Stomach (tissue), 9 donors: ENCODE results near the gene BPIFB3. TPM values are rescaled to one million over a fixed set of nuclear protein-coding genes. Genes with fewer than 3 reads are reported as not detected.

Experiments
- DNase-seq, 2 donors: peaks; one replicate each; pipeline versions ENCODE4 v3.0.0 to v3.0.0-alpha.2; 2013 to 2019
- H3K27ac ChIP-seq, 5 donors: fragments of 200-600 bp in 4 of 5; sonication (generic) in 4 of 5; one replicate each; pipeline ENCODE4 v1.5.1; 2013 to 2019; ENCODE audit warnings: mild to moderate bottlenecking in 1 of 5, moderate library complexity in 1 of 5
- H3K27me3 ChIP-seq, 3 donors: fragments of 200-600 bp; sonication (generic); one replicate each; pipeline ENCODE4 v1.5.1; 2017 to 2019; ENCODE audit warnings: mixed run types in 1 of 3
- H3K36me3 ChIP-seq, 4 donors: fragments of 200-600 bp; sonication (generic); 1 replicate in 3 of 4; 2 replicates in 1 of 4; pipeline ENCODE4 v1.5.1; 2016 to 2019
- H3K4me1 ChIP-seq, 4 donors: fragments of 200-600 bp; sonication (generic); one replicate each; pipeline ENCODE4 v1.5.1; 2016 to 2019
- H3K4me3 ChIP-seq, 4 donors: fragments of 200-600 bp; sonication (generic) in 3 of 4; one replicate each; pipeline ENCODE4 v1.5.1; 2016 to 2019; ENCODE audit warnings: mild to moderate bottlenecking in 1 of 4
- H3K9me3 ChIP-seq, 4 donors: fragments of 200-600 bp; sonication (generic); one replicate each; pipeline ENCODE4 v1.5.1; 2016 to 2019
- CTCF ChIP-seq, 7 experiments: fragments of 450-650 bp in 4 of 7; fragments of 200-600 bp in 3 of 7; sonication (generic) in 3 of 7; IDR thresholded peaks; one replicate each; pipeline ENCODE4 v1.5.1; 2016 to 2019; ENCODE audit warnings: antibody characterized with exemption in 7 of 7, control low read depth in 2 of 7, mild to moderate bottlenecking in 1 of 7
- EP300 ChIP-seq: sonication (generic); formaldehyde crosslinking; IDR thresholded peaks from one replicate; pipeline ENCODE4 v1.6.1; 2017; ENCODE audit warnings: antibody characterized with exemption
- POLR2A ChIP-seq, 4 donors: fragments of 450-650 bp; IDR thresholded peaks; one replicate each; pipeline ENCODE4 v1.6.1; 2016; ENCODE audit warnings: antibody characterized with exemption in 4 of 4, control low read depth in 2 of 4, mild to moderate bottlenecking in 1 of 4, moderate library complexity in 1 of 4
- POLR2AphosphoS5 ChIP-seq, 3 donors: sonication (generic); formaldehyde crosslinking; IDR thresholded peaks; one replicate each; pipeline ENCODE4 v1.6.1; 2016; ENCODE audit warnings: antibody characterized with exemption in 3 of 3
- WGBS, 5 donors: extraction: QIAGEN DNeasy Blood & Tissue Kit in 3 of 5; methylation state at CpG; one replicate each; pipeline versions ENCODE4 v1.1.5 to v1.1.7; 2013 to 2018; 5-methylcytosine and 5-hydroxymethylcytosine counted together
- intact Hi-C: fragments of 100-400 bp; cut with DNase I; formaldehyde crosslinking; loops from one replicate; pipeline ENCODE4 v1.15.1; 2023; ENCODE audit warnings: low total_unique reads
- polyA plus RNA-seq, 3 donors: library from polyadenylated mRNA; stranded (reverse); fragments of 200-250 nt; gene quantifications; one replicate each; pipeline ENCODE4 v1.2.3, GENCODE V29; 2013
- total RNA-seq, 5 donors: library from RNA; depleted of rRNA; stranded (reverse); fragments of >200 nt; gene quantifications; one replicate each; pipeline versions ENCODE4 v1.1.0 to v1.2.3, GENCODE V29; 2014 to 2016
- donor health status: healthy with polysubstance abuse.
- donor health status: Bipolar disorder and iron deficiency.
- donor health status: healthy.

Gene BPIFB3
- total and polyA plus RNA-seq, 8 donors, result not detected

GRCh38 chr20:33081411-33082154 lies 27.9 kb downstream of the BPIFB3 start:
- Histone ChIP-seq H3K4me3 (no peak overlapping the region), H3K27me3 (peaks cover 0 to 21% (median 0%) of the 10 kb centered on the region in 3 donors), H3K36me3 (no peaks in the 10 kb centered on the region), H3K4me1 (no peaks in the 10 kb centered on the region), H3K27ac (no peak overlapping the region), H3K9me3 (no peaks in the 10 kb centered on the region)
- WGBS, 5 donors, result 70 to 84% (median 78%) methylated on average over 7 of the region's 7 CpGs
- no peak for TF ChIP-seq POLR2A (IDR thresholded peaks at IDR 0.05)
- no peak for TF ChIP-seq CTCF (IDR thresholded peaks at IDR 0.05)
- no peak for TF ChIP-seq EP300
- TF ChIP-seq POLR2AphosphoS5 (IDR thresholded peaks at IDR 0.05), result no peak
- DNase-seq, result no peak
- intact Hi-C loops, result no loop called here

- no peaks in the 10 kb centered on the region for H3K4me1 ChIP-seq
- intact Hi-C loops, result no loop called here
- no peaks in the 10 kb centered on the region for H3K9me3 ChIP-seq
- TF ChIP-seq EP300, result no peak
- TF ChIP-seq POLR2A (IDR thresholded peaks at IDR 0.05), result no peak
- no peak for TF ChIP-seq CTCF (IDR thresholded peaks at IDR 0.05)
- TF ChIP-seq POLR2AphosphoS5 (IDR thresholded peaks at IDR 0.05), result no peak
- H3K27ac ChIP-seq, result no peak overlapping the region
- H3K27me3 ChIP-seq, result peaks cover 0 to 15% (median 0%) of the 10 kb centered on the region in 3 donors
- no peaks in the 10 kb centered on the region for H3K36me3 ChIP-seq
- H3K4me3 ChIP-seq, result no peak overlapping the region
- WGBS, 5 donors, result 50 to 76% (median 63%) methylated on average over 6 of the region's 6 CpGs
- DNase-seq, result no peak
These were observed 28.8 kb downstream of the BPIFB3 start for GRCh38 chr20:33082546-33082945.

- intact Hi-C loops, result no loop called here
- Histone ChIP-seq H3K27ac (no peak overlapping the region), H3K27me3 (peaks cover 0 to 15% (median 0%) of the 10 kb centered on the region in 3 donors), H3K9me3 (no peaks in the 10 kb centered on the region), H3K4me1 (no peaks in the 10 kb centered on the region), H3K36me3 (no peaks in the 10 kb centered on the region), H3K4me3 (no peak overlapping the region)
- WGBS, 5 donors, result 88 to 97% (median 93%) methylated on average over 14 to 20 of the region's 20 CpGs
- no peak for DNase-seq
- TF ChIP-seq POLR2AphosphoS5 (IDR thresholded peaks at IDR 0.05) (no peak), CTCF (IDR thresholded peaks at IDR 0.05) (no peak), POLR2A (IDR thresholded peaks at IDR 0.05) (no peak), EP300 (no peak)
These were observed 30.0 kb downstream of the BPIFB3 start for GRCh38 chr20:33083544-33084340.

GRCh38 chr20:33084722-33085121 lies 31.0 kb downstream of the BPIFB3 start:
- H3K4me3 ChIP-seq, result no peak overlapping the region
- 61 to 94% (median 91%) methylated on average over 2 to 15 of the region's 15 CpGs for WGBS, 5 donors
- H3K27ac ChIP-seq, result no peak overlapping the region
- H3K36me3 ChIP-seq, result no peaks in the 10 kb centered on the region
- no peaks in the 10 kb centered on the region for H3K4me1 ChIP-seq
- no peak for DNase-seq
- peaks cover 0 to 22% (median 0%) of the 10 kb centered on the region in 3 donors for H3K27me3 ChIP-seq
- intact Hi-C loops, result no loop called here
- TF ChIP-seq POLR2AphosphoS5 (IDR thresholded peaks at IDR 0.05) (no peak), CTCF (IDR thresholded peaks at IDR 0.05) (no peak), EP300 (no peak), POLR2A (IDR thresholded peaks at IDR 0.05) (no peak)
- H3K9me3 ChIP-seq, result no peaks in the 10 kb centered on the region
